ENCODE results near the gene TRIM54. TPM values are rescaled to one million over a fixed set of nuclear protein-coding genes. Genes with fewer than 3 reads are reported as not detected.
A peak's percentile ranks its signal among the peaks of the same experiment; 100 is the strongest.

The TRIM54 gene
- total RNA-seq, 1 experiment from 2014 or later: 3.3 TPM

GRCh38 chr2:27243391-27244130 is 38.7 kb upstream of the TRIM54 start (continued):
- TF ChIP-seq CBFB (CRISPR knock-in tag; IDR thresholded peaks at IDR 0.05; ENCODE audit: low read depth) (no peak), ZBTB43 (CRISPR knock-in tag; IDR thresholded peaks at IDR 0.05) (no peak), IRF2 (CRISPR knock-in tag; IDR thresholded peaks at IDR 0.05; ENCODE audit: borderline replicate concordance, low read depth) (no peak)

GRCh38 chr2:27245116-27245515 is 37.1 kb upstream of the TRIM54 start:
- DNase-seq (ENCODE audit: low spot score) (no peak), ATAC-seq (no peak)
- no peaks in the 10 kb centered on the region; the same call in 1 of the 2 replicates for H3K27me3 Mint-ChIP-seq (ENCODE audit: low read depth)
- TF ChIP-seq ESRRA (CRISPR knock-in tag; IDR thresholded peaks at IDR 0.05; ENCODE audit: borderline replicate concordance) (no peak), MLX (CRISPR knock-in tag; IDR thresholded peaks at IDR 0.05) (no peak), FOXJ3 (CRISPR knock-in tag; IDR thresholded peaks at IDR 0.05; ENCODE audit: borderline replicate concordance) (no peak), ERG (CRISPR knock-in tag; IDR thresholded peaks at IDR 0.05) (no peak), IRF1 (CRISPR knock-in tag; IDR thresholded peaks at IDR 0.05) (no peak), GABPB1 (CRISPR knock-in tag; IDR thresholded peaks at IDR 0.05) (no peak), MXD4 (CRISPR knock-in tag; IDR thresholded peaks at IDR 0.05; ENCODE audit: borderline replicate concordance) (no peak), ZNF317 (CRISPR knock-in tag; IDR thresholded peaks at IDR 0.05; ENCODE audit: borderline replicate concordance, low read depth) (no peak), NFYB (CRISPR knock-in tag; conservative IDR thresholded peaks at IDR 0.05; ENCODE audit: low read depth) (no peak), ZNF512 (CRISPR knock-in tag; IDR thresholded peaks at IDR 0.05; ENCODE audit: borderline replicate concordance) (no peak)
- POLR2A ChIA-PET: interaction anchor here (1.0 kb wide), 1 partner anchor 9 kb away, joined by 3 read pairs; no protein-coding TSS in a partner anchor
- CTCF ChIA-PET: interaction anchor here (0.7 to 1.9 kb wide), 4 partner anchors 47 to 221 kb away, joined by 3 to 4 read pairs (median 3); no protein-coding TSS in a partner anchor
- H3K36me3 Mint-ChIP-seq: peaks cover 44% of the 10 kb centered on the region
- peak overlapping the region; percentile 65; the same call in 1 of the 2 replicates for H3K27ac Mint-ChIP-seq
- H3K4me1 Mint-ChIP-seq: no peaks in the 10 kb centered on the region
- H3K9me3 Mint-ChIP-seq: no peaks in the 10 kb centered on the region
- H3K4me3 Mint-ChIP-seq: no peak overlapping the region

GRCh38 chr2:27245626-27246025 is 36.6 kb upstream of the TRIM54 start:
- Mint-ChIP-seq H3K27ac (no peak overlapping the region), H3K4me3 (no peak overlapping the region), H3K36me3 (peaks cover 39% of the 10 kb centered on the region), H3K27me3 (ENCODE audit: low read depth) (no peaks in the 10 kb centered on the region; the same call in 1 of the 2 replicates), H3K9me3 (no peaks in the 10 kb centered on the region), H3K4me1 (peaks cover 3% of the 10 kb centered on the region)
- ATAC-seq (no peak), DNase-seq (ENCODE audit: low spot score) (no peak)
- ChIA-PET CTCF (interaction anchor here (1.1 to 1.9 kb wide), 3 partner anchors 46 to 58 kb away, joined by 3 to 4 read pairs (median 3); no protein-coding TSS in a partner anchor), POLR2A (interaction anchor here (1.0 kb wide), 1 partner anchor 10 kb away, joined by 3 read pairs; no protein-coding TSS in a partner anchor)
- TF ChIP-seq ZNF423 (CRISPR knock-in tag; IDR thresholded peaks at IDR 0.05) (no peak), EMX1 (CRISPR knock-in tag; IDR thresholded peaks at IDR 0.05) (no peak), FOXJ3 (CRISPR knock-in tag; IDR thresholded peaks at IDR 0.05; ENCODE audit: borderline replicate concordance) (no peak), MXD4 (CRISPR knock-in tag; IDR thresholded peaks at IDR 0.05; ENCODE audit: borderline replicate concordance) (no peak), ESRRA (CRISPR knock-in tag; IDR thresholded peaks at IDR 0.05; ENCODE audit: borderline replicate concordance) (no peak), USF1 (CRISPR knock-in tag; IDR thresholded peaks at IDR 0.05) (no peak), ZNF416 (CRISPR knock-in tag; IDR thresholded peaks at IDR 0.05) (no peak), ZNF317 (CRISPR knock-in tag; IDR thresholded peaks at IDR 0.05; ENCODE audit: borderline replicate concordance, low read depth) (no peak), ATF3 (CRISPR knock-in tag; conservative IDR thresholded peaks at IDR 0.05) (no peak), PRDM15 (CRISPR knock-in tag; IDR thresholded peaks at IDR 0.05) (no peak), ZNF263 (CRISPR knock-in tag; IDR thresholded peaks at IDR 0.05; ENCODE audit: low read depth) (no peak)
